DMS 273 (cell line): Measurements from ENCODE around the gene SCAANT1.
A peak's percentile ranks its signal among the peaks of the same experiment; 100 is the strongest.

Source experiments
- DNase-seq: peaks from one replicate; lab custom pipeline; 2025; ENCODE audit not compliant: unreplicated experiment; lab: John Stamatoyannopoulos, UW

The SCAANT1 gene

GRCh38 chr3:63911873-63912767 lies at the start of gene SCAANT1:
Gene SCAANT1 (minus strand): TSS chr3:63912383.
- peak; percentile 88 for DNase-seq

GRCh38 chr3:63961891-63962290 lies 49.7 kb upstream of the SCAANT1 start:
- peak; percentile 53 for DNase-seq

GRCh38 chr3:63960048-63960711 lies 48.0 kb upstream of the SCAANT1 start:
- DNase-seq = peak; percentile 79

GRCh38 chr3:63959146-63959545 lies 47.0 kb upstream of the SCAANT1 start:
- no peak for DNase-seq

GRCh38 chr3:63955830-63956545 lies 43.8 kb upstream of the SCAANT1 start:
- DNase-seq = no peak

GRCh38 chr3:63955036-63955650 lies 43.0 kb upstream of the SCAANT1 start:
- DNase-seq = no peak

- DNase-seq = no peak
Observed at GRCh38 chr3:63954182-63954581, 42.0 kb upstream of the SCAANT1 start.

- no peak for DNase-seq
Observed at GRCh38 chr3:63952248-63952594, 40.0 kb upstream of the SCAANT1 start.

- DNase-seq = no peak
Observed at GRCh38 chr3:63951492-63952247, 39.5 kb upstream of the SCAANT1 start.

- DNase-seq = no peak
Observed at GRCh38 chr3:63950698-63951097, 38.5 kb upstream of the SCAANT1 start.

- no peak for DNase-seq
Observed at GRCh38 chr3:63949005-63949404, 36.8 kb upstream of the SCAANT1 start.

GRCh38 chr3:63947594-63947993 lies 35.4 kb upstream of the SCAANT1 start:
- no peak for DNase-seq

GRCh38 chr3:63946753-63947152 lies 34.6 kb upstream of the SCAANT1 start:
- DNase-seq = no peak

- DNase-seq = peak; percentile 20
Observed at GRCh38 chr3:63945558-63946096, 33.4 kb upstream of the SCAANT1 start.

GRCh38 chr3:63943678-63944077 lies 31.5 kb upstream of the SCAANT1 start:
- DNase-seq = no peak

- DNase-seq = no peak
Observed at GRCh38 chr3:63942528-63942927, 30.3 kb upstream of the SCAANT1 start.

GRCh38 chr3:63940389-63940757 lies 28.2 kb upstream of the SCAANT1 start:
- DNase-seq = no peak

- peak; percentile 14 for DNase-seq
Observed at GRCh38 chr3:63937661-63938651, 25.8 kb upstream of the SCAANT1 start.

- DNase-seq = peak; percentile 80
Observed at GRCh38 chr3:63936925-63937324, 24.7 kb upstream of the SCAANT1 start.
